GM13976 (cell line): Measurements from ENCODE around the gene CMTM7.

Source experiments
- DNase-seq: peaks from one replicate; pipeline ENCODE4 v3.0.0; 2012; ENCODE audit warnings: low spot score
- in situ Hi-C: fragments of 300-500 bp; cut with MboI; formaldehyde crosslinking; loops from one replicate; pipeline ENCODE4 v1.12.0; 2022; ENCODE audit warnings: low sequenced_read_pairs, mixed read lengths, inconsistent platforms; ENCODE audit not compliant: unreplicated experiment
- TF ChIP-seq, protein P1 (sequence below): IDR thresholded peaks from 2 replicates; pipeline ENCODE4 v1.5.1; 2012; ENCODE audit warnings: borderline replicate concordance, mild to moderate bottlenecking; ENCODE audit not compliant: insufficient read depth; ENCODE audit errors: extremely low read depth, missing control alignments, control extremely low read depth

The CMTM7 gene

DNA sequence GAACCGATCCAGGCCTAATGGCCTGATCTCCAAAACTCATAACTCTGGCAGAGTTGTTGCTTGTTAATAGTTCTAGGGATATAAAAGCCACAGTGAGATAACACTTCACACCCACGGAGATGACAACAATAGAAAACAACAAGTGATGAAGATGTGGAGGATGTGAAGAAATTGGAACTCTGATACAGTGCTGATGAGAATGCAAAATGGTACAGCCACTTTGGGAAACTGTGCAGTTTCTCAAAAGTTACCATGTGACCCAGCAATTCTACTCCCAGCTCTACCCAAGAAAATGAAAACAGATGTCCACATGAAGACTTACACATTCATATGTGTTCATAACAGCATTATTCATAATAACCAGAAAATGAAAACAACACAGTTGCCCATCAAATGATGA lies 3.8 kb downstream of the CMTM7 start:
- no peak for DNase-seq
- TF ChIP-seq, protein P1, sequence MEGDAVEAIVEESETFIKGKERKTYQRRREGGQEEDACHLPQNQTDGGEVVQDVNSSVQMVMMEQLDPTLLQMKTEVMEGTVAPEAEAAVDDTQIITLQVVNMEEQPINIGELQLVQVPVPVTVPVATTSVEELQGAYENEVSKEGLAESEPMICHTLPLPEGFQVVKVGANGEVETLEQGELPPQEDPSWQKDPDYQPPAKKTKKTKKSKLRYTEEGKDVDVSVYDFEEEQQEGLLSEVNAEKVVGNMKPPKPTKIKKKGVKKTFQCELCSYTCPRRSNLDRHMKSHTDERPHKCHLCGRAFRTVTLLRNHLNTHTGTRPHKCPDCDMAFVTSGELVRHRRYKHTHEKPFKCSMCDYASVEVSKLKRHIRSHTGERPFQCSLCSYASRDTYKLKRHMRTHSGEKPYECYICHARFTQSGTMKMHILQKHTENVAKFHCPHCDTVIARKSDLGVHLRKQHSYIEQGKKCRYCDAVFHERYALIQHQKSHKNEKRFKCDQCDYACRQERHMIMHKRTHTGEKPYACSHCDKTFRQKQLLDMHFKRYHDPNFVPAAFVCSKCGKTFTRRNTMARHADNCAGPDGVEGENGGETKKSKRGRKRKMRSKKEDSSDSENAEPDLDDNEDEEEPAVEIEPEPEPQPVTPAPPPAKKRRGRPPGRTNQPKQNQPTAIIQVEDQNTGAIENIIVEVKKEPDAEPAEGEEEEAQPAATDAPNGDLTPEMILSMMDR = no peak
- in situ Hi-C loops = no loop called here

DNA sequence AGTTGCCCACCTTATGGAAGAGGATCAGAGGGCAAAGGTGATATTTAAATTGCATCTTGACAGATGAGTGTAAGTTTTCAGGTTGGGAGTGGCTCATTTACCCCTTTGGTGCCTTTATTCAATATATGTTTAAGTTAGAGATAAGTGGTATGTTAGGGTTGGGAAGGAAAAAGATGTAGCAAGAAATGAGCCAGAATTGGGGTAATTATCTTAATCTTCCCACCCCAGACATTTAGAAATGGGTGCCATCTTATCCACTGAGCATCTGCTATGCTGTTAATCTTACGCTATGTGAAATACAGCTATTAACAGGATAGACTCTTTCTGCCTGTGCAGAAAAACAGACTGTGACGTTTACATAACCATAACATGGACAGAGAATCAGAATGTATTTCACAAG lies 6.3 kb downstream of the CMTM7 start:
- TF ChIP-seq, protein P1 = no peak
- DNase-seq = no peak
- in situ Hi-C loops = no loop called here

GRCh38 chr3:32398531-32398930 lies 6.9 kb downstream of the CMTM7 start:
- in situ Hi-C loops = no loop called here
- no peak for DNase-seq
- TF ChIP-seq, protein P1 = no peak

DNA sequence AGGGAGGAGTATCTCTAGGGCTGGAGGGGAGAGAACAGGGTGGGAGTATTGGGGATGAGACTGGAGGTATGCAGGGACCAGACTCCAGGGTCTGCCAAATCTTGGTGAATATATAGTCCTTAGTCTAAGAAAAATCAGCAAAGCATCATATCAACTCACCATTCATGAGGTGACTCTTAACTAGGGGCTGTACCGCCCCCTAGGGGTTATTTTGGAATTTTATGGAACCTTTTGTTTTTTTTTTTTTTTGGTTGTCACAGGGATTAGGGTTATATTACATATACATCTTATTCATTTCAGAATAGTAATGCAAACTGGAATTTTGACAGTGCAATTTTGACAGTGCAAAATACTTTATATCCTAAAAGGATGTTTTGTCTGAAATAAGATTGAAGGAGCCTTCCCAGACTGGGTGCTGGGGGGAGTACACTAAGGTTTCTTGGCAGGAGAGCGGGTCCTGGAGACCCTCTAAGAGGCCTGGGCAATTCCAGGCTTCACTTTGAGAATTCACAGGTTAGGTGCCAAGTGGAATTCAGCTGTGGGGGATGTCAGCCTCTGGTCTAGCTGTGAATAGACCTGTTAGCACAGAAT lies 7.5 kb downstream of the CMTM7 start:
- in situ Hi-C loops = no loop called here
- peak; percentile 53 for DNase-seq
- TF ChIP-seq, protein P1 = peak; percentile 30

DNA sequence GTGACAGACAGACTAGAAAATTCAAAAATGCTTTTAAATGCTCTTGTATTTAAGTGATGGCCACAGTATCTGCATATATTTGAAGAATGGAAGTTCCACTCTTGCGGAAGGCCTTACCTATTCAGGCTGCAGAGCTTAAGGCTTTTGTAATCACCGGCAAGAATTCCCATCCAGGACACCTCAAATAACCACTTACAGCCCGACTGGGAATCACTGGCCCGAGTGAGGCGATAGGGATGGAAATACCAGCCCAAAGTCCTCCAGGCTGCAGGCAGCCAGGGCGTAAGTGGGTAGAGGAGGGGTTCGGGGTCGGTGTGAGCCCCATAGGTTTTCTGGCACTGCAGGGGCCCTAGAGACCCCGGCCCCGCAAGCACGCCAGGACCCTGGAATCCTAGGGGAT lies 9.5 kb downstream of the CMTM7 start:
- TF ChIP-seq, protein P1 = no peak
- in situ Hi-C loops = no loop called here
- no peak for DNase-seq

- DNase-seq = peak; percentile 72
- TF ChIP-seq, protein P1 = no peak
- in situ Hi-C loops = no loop called here
Measured at GRCh38 chr3:32401556-32402081, 10.0 kb downstream of the CMTM7 start.
